GM12892 (cell line): ENCODE data around the gene PARD3.

Source experiments
- POLR2A ChIP-seq: IDR thresholded peaks from 2 replicates; pipeline ENCODE4 v1.6.1; 2011; ENCODE audit warnings: low read depth, low read length, control low read depth
- POLR2AphosphoS5 ChIP-seq: IDR thresholded peaks from 2 replicates; pipeline ENCODE4 v1.6.1; 2011; ENCODE audit warnings: low read depth, low read length, control low read depth
- TAF1 ChIP-seq: IDR thresholded peaks from 2 replicates; pipeline ENCODE4 v1.6.1; 2011; ENCODE audit warnings: low read depth, mild to moderate bottlenecking, control low read depth, low read length, borderline replicate concordance

GRCh38 chr10:34213193-34213804 lies 601.8 kb downstream of the PARD3 start:
- TF ChIP-seq POLR2A (no peak), POLR2AphosphoS5 (no peak), TAF1 (no peak)
